Measurements from ENCODE around the gene UBN2. TPM values are rescaled to one million over a fixed set of nuclear protein-coding genes. Genes with fewer than 3 reads are reported as not detected.
"Not testable (repeated sequence)": the region's sequence is repeated elsewhere in the genome, so short reads cannot be mapped to it uniquely, and the experiment has no call there.

UBN2 gene
- total RNA-seq, 4 donors from 2014 or later, result 21.7 to 34.1 (median 22.5) TPM

DNA sequence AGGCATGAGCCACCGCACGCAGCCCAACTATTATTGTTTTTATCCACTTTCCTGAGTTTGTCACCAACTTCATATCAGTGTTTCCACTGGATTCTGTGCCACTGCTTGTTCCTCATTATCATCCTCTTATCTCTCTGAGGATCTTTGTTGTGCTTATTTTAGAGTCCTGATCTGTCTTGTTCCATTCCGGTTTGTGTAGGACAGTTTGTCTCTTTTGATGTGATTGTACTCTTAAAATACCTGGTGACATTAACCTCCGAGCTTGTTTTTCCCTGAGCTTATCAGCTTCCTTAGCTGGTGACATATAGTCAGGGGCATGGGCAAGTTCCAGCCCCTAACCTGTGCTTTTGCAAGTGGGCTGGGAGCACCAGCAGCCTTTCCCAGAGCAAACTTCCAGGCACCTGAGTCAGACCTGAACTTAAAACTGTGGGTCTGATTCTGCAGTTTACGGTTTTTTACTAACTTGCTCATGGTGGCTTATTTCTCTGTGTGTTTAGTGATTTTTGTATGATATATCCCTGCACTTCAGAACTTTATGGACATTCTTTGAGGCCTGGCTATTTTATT is 87.0 kb downstream of the UBN2 start:
- no peak for DNase-seq (ENCODE audit: low spot score in 2 of 2)
- intact Hi-C loops (cut with DNase I; ENCODE audit: low total_unique reads), result no loop called here
- no peak overlapping the region for H3K4me3 ChIP-seq (ENCODE audit: low read depth, poor library complexity, severe bottlenecking)
- TF ChIP-seq POLR2A (IDR thresholded peaks at IDR 0.05), result no peak
- TF ChIP-seq, protein P1, sequence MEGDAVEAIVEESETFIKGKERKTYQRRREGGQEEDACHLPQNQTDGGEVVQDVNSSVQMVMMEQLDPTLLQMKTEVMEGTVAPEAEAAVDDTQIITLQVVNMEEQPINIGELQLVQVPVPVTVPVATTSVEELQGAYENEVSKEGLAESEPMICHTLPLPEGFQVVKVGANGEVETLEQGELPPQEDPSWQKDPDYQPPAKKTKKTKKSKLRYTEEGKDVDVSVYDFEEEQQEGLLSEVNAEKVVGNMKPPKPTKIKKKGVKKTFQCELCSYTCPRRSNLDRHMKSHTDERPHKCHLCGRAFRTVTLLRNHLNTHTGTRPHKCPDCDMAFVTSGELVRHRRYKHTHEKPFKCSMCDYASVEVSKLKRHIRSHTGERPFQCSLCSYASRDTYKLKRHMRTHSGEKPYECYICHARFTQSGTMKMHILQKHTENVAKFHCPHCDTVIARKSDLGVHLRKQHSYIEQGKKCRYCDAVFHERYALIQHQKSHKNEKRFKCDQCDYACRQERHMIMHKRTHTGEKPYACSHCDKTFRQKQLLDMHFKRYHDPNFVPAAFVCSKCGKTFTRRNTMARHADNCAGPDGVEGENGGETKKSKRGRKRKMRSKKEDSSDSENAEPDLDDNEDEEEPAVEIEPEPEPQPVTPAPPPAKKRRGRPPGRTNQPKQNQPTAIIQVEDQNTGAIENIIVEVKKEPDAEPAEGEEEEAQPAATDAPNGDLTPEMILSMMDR (IDR thresholded peaks at IDR 0.05), result no peak
- 60 to 68% methylated on average over 5 of the region's 5 CpGs for WGBS, 2 donors

DNA sequence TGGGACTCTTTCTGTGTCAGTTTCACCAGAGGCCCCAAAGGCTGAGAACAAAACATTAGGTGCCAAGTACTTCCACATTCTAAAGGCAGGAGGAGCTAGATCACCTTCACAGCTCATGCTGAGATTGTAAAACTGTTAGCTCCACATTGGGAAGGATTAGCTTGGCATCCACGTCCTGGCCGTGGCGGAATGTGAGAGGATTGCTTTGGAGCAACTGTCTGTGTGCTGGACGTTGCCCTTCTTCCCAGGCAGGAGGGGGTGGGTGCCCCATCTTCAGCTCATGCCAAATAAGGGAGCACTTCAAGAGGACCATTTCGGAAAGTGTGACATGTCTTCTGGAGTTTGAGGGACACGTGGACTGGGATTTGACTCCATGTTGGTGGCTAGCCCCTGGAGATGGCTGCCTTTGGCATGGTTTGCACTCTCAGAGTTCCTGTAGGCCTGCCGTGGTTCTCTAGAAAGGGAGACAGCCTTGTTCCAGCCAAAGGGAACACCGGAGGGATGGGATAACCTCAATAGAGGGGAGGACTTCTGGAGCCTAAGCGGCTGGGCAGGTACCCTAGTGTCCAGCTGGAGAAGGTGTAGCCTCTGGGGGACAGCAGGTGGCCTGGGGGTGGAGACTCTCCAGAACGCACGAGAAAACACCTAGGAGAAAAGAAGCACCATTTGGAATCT is 90.2 kb downstream of the UBN2 start:
- DNase-seq (ENCODE audit: low spot score in 2 of 2), result no peak
- H3K4me3 ChIP-seq (ENCODE audit: low read depth, poor library complexity, severe bottlenecking), result no peak overlapping the region
- TF ChIP-seq, protein P1 (IDR thresholded peaks at IDR 0.05), result no peak
- no peak for TF ChIP-seq POLR2A (IDR thresholded peaks at IDR 0.05)
- intact Hi-C loops (cut with DNase I; ENCODE audit: low total_unique reads), result no loop called here
- 62 to 65% methylated on average over 11 of the region's 11 CpGs for WGBS, 2 donors

DNA sequence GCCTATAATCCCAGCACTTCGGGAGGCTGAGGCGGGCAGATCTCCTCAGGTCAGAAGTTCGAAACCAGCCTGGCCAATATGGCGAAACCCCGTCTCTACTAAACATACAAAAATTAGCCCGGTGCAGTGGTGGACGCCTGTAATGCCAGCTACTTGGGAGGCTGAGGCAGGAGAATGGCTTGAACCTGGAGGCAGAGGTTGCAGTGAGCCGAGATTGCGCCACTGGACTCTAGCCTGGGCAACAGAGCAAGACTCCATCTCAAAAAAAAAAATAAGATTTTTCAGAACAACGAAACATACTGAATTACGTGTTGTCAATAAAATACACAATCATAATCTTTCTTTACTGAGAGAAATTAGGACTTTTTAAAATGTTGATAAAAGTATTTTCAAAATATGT is 93.7 kb downstream of the UBN2 start:
- 94% methylated on average over 11 of the region's 11 CpGs for WGBS, 2 donors

DNA sequence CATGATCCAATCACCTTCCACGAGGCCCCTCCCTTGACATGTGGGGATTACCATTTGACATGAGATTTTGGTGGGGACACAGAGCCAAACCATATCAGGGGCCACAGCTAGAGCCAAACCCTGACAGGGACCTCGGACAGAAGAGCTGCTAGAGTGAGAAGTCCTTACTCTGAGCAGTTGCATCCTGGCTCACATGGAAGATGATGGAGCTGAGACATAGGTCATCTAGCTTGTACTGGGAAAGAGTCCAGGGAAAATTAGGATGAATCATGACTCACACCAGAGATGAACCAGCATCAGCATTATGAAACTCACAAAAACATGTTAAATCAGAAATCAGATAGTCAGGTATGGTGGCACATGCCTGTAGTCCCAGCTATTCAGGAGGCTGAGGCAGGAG is 97.3 kb downstream of the UBN2 start:
- intact Hi-C loops (cut with DNase I; ENCODE audit: low total_unique reads), result no loop called here
- no peak for DNase-seq (ENCODE audit: low spot score in 2 of 2)

More for the DNA sequence above, 93.7 kb downstream of the UBN2 start:
- DNase-seq (ENCODE audit: low spot score in 2 of 2); intact Hi-C loops (cut with DNase I; ENCODE audit: low total_unique reads); H3K4me3 ChIP-seq (ENCODE audit: low read depth, poor library complexity, severe bottlenecking): not testable (repeated sequence)

DNA sequence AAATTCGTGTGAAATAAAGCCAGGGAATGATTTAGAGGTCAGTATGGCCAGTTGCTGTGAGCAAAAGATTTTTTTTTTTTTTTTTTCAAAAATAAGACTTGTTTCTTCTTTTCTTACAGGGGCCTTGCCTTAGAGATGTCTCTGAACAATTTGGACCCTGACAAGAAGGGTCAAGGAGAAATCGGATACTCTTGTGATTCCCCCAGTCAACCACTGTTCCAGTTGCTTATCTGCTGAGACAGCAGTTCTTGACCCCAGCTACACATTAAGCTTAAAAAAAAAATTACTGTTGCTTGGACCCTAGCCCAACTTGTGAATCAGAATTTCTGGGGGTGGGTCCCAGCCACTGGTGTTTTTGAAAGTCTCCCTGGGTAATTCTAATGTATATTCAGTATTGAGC is 98.1 kb downstream of the UBN2 start:
- no peak for DNase-seq (ENCODE audit: low spot score in 2 of 2)
- 55 to 59% methylated on average over 2 of the region's 2 CpGs for WGBS, 2 donors
- intact Hi-C loops (cut with DNase I; ENCODE audit: low total_unique reads), result no loop called here
- TF ChIP-seq, protein P1 (IDR thresholded peaks at IDR 0.05), result no peak
- no peak for TF ChIP-seq POLR2A (IDR thresholded peaks at IDR 0.05)
- H3K4me3 ChIP-seq (ENCODE audit: low read depth, poor library complexity, severe bottlenecking), result no peak overlapping the region

More for the DNA sequence above, 97.3 kb downstream of the UBN2 start:
- WGBS, 2 donors, result 70 to 81% methylated on average over 2 of the region's 2 CpGs
- H3K4me3 ChIP-seq (ENCODE audit: low read depth, poor library complexity, severe bottlenecking), result no peak overlapping the region
- TF ChIP-seq, protein P1 (IDR thresholded peaks at IDR 0.05), result no peak

DNA sequence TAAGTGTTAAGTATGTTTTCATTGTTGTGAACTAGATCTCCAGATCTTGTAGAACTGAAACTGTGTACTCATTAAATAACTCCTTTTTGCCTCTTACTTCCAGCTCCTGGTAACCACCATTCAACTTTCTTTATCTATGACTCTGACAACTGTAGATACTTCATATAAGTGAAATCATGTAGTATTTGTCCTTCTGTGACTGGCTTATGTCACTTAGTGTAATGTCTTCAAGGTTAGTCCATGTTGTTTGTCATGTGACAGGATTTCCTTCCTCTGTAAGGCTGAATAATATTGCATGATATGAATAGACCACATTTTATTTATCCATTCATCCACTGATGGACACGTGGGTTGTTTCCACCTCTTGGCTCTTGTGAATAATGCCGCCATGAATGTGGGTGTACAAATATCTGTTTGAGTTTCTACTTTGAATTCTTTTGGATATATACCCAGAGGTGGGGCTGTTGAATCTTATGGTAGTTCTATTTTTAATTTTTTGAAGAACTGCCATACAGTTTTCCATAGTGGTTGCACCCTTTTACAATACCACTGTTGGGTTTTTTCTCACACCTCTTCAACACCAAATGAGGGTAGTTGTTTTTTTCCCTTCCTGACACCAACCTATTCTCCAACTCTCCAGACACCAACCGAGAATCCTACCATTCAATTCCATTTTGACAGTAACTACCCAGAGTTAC is 99.4 kb downstream of the UBN2 start:
- DNase-seq (ENCODE audit: low spot score in 2 of 2), result no peak
- H3K4me3 ChIP-seq (ENCODE audit: low read depth, poor library complexity, severe bottlenecking), result no peak overlapping the region
- WGBS, 2 donors, result 72 to 79% methylated on average over 3 of the region's 3 CpGs
- intact Hi-C loops (cut with DNase I; ENCODE audit: low total_unique reads), result no loop called here
- no peak for TF ChIP-seq POLR2A (IDR thresholded peaks at IDR 0.05)
- TF ChIP-seq, protein P1 (IDR thresholded peaks at IDR 0.05), result no peak

Measured in lower leg skin (tissue), 4 donors.